PC-3 (cell line): Measurements from ENCODE around the gene ADAMTSL3. TPM values are rescaled to one million over a fixed set of nuclear protein-coding genes. Genes with fewer than 3 reads are reported as not detected.

Experiments used
- ATAC-seq: fragments of 200-7000 bp; cut with Tn5 transposase; 2 replicates; pipeline ENCODE4 v1.9.1; 2020; ENCODE audit warnings: mild to moderate bottlenecking, moderate library complexity
- BruUV-seq: library from RNA; stranded (reverse); fragments of 400-500 nt; replicated peaks from 2 replicates; lab custom pipeline; 2021; lab: Mats Ljungman, UMichigan
- CTCF ChIA-PET: fragments of 300-600 bp; sonication (Branson Sonifier 250); formaldehyde crosslinking; loops from one replicate; lab custom pipeline; 2022; ENCODE audit warnings: antibody characterized with exemption; lab: Charles Lee
- POLR2A ChIA-PET: fragments of 300-600 bp; sonication (Branson Sonifier 250); formaldehyde crosslinking; loops from one replicate; lab custom pipeline; 2022; ENCODE audit warnings: antibody characterized with exemption; ENCODE audit not compliant: unreplicated experiment; lab: Charles Lee
- DNase-seq: peaks from one replicate; pipeline ENCODE4 v3.0.0-alpha.2; 2015
- H2AFZ ChIP-seq: fragments of 300-600 bp; sonication (generic); 2 replicates; pipeline ENCODE4 v1.6.0; 2016; ENCODE audit warnings: antibody characterized with exemption, low read length
- H3F3A ChIP-seq: fragments of 300-600 bp; sonication (generic); one replicate; pipeline ENCODE4 v1.6.0; 2017; ENCODE audit warnings: antibody characterized with exemption, low read length, control low read depth, mild to moderate bottlenecking; ENCODE audit not compliant: unreplicated experiment
- H3K27ac ChIP-seq: fragments of 300-600 bp; sonication (generic); 2 replicates; pipeline ENCODE4 v1.5.1; 2016; ENCODE audit warnings: mild to moderate bottlenecking, low read length
- H3K27me3 ChIP-seq: fragments of 300-600 bp; sonication (generic); 2 replicates; pipeline ENCODE4 v1.6.1; 2016; ENCODE audit warnings: low read length, mixed read lengths
- H3K36me3 ChIP-seq: fragments of 300-600 bp; sonication (generic); 2 replicates; pipeline ENCODE4 v1.6.1; 2016; ENCODE audit warnings: low read depth, mixed run types, low read length, mixed read lengths
- H3K4me1 ChIP-seq: fragments of 300-600 bp; sonication (generic); 2 replicates; pipeline ENCODE4 v1.5.1; 2016; ENCODE audit warnings: low read length; ENCODE audit not compliant: insufficient read depth
- H3K4me2 ChIP-seq: fragments of 300-600 bp; sonication (generic); 2 replicates; pipeline ENCODE4 v1.6.0; 2016; ENCODE audit warnings: low read length
- H3K4me3 ChIP-seq: fragments of 300-600 bp; sonication (generic); 2 replicates; pipeline ENCODE4 v1.5.1; 2016; ENCODE audit warnings: mild to moderate bottlenecking, low read length, mixed read lengths
- H3K79me2 ChIP-seq: fragments of 300-600 bp; sonication (generic); 2 replicates; pipeline ENCODE4 v1.6.1; 2017; ENCODE audit warnings: low read length, mixed read lengths
- H3K9ac ChIP-seq: fragments of 300-600 bp; sonication (generic); 2 replicates; pipeline ENCODE4 v1.6.0; 2016; ENCODE audit warnings: mild to moderate bottlenecking, low read length
- H3K9me2 ChIP-seq: fragments of 300-600 bp; sonication (generic); replicated peaks from 2 replicates; pipeline ENCODE4 v1.6.1; 2016; ENCODE audit warnings: mixed run types, low read length, mixed read lengths
- H3K9me3 ChIP-seq: fragments of 300-600 bp; sonication (generic); 2 replicates; pipeline ENCODE4 v1.6.1; 2016; ENCODE audit warnings: low read length, mixed read lengths
- H4K20me1 ChIP-seq: fragments of 300-600 bp; sonication (generic); 2 replicates; pipeline ENCODE4 v1.6.1; 2016; ENCODE audit warnings: low read length, mixed read lengths
- CTCF ChIP-seq: fragments of 300-600 bp; sonication (generic); conservative IDR thresholded peaks from 2 replicates; pipeline ENCODE4 v1.5.1; 2017; ENCODE audit warnings: antibody characterized with exemption, low read depth, mild to moderate bottlenecking, low read length
- EZH2 ChIP-seq: fragments of 300-600 bp; sonication (generic); IDR thresholded peaks from one replicate; pipeline ENCODE4 v1.6.1; 2017; ENCODE audit warnings: antibody characterized with exemption, mild to moderate bottlenecking, low read length; ENCODE audit not compliant: unreplicated experiment
- EZH2phosphoT487 ChIP-seq: fragments of 300-600 bp; sonication (generic); IDR thresholded peaks from 2 replicates; pipeline ENCODE4 v1.6.1; 2018; ENCODE audit warnings: mild to moderate bottlenecking, antibody characterized with exemption, low read length, borderline replicate concordance
- intact Hi-C: fragments of 100-400 bp; cut with micrococcal nuclease; formaldehyde crosslinking; loops from 2 replicates; pipeline ENCODE4 v1.9.0; 2023
- total RNA-seq: library from RNA; depleted of rRNA; stranded (reverse); fragments of >200 nt; gene quantifications from 2 replicates; pipeline ENCODE4 v1.2.3, GENCODE V29; 2014

The ADAMTSL3 gene
- total RNA-seq, 1 experiment from 2014 or later: 7.9 TPM

DNA sequence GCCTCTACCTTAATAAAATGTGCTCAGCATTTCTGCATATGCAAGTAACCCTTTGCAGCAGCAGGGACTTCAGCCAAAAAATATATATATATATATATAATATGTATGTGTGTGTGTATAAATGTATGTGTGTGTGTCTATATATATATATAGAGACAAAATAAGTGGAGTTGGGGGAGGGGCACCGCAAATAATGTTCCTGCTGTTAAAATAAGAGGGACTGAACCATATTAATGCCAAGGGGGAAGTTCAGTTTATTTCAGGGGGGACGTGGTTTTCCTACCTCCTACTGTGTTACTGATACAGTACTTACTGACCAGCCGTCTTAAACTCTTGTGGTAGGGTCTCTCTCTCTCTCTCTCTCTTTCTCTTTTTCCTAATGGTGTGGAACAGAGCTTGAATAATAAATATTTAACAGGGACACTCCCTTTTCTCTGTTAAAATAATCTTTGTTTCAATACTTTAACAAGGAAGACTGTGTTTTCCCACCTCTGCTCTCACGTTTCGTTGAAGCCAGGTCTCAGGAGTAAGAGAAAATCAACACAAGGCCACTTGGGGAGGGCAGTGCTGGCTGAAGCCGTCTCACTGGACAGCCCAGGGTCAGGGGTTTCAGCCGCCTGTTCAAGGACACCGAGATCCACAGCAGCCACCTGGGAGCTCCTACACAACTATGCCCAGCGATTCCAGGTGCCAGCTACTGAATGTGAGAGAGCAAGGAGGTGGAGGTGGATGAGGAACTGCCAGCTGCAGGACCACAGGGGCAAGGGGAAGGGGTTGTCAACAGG lies 42.8 kb upstream of the ADAMTSL3 start:
- ChIA-PET CTCF (no interaction called here), POLR2A (no interaction called here)
- H4K20me1 ChIP-seq: no peaks in the 10 kb centered on the region
- BruUV-seq: no TSS peak
- ATAC-seq (no peak), DNase-seq (no peak)
- H3K27ac ChIP-seq: no peak overlapping the region
- H3K79me2 ChIP-seq: no peaks in the 10 kb centered on the region
- H3K27me3 ChIP-seq: no peaks in the 10 kb centered on the region
- no peaks in the 10 kb centered on the region for H3K9me2 ChIP-seq
- no peak overlapping the region for H3K9ac ChIP-seq
- TF ChIP-seq EZH2: no peak
- TF ChIP-seq EZH2phosphoT487: no peak
- no peak for TF ChIP-seq CTCF
- intact Hi-C loops: no loop called here
- no peaks in the 10 kb centered on the region for H3K36me3 ChIP-seq
- H3K4me3 ChIP-seq: no peak overlapping the region
- no peaks in the 10 kb centered on the region for H3K4me1 ChIP-seq
- H3K4me2 ChIP-seq: no peak overlapping the region
- H3K9me3 ChIP-seq: no peaks in the 10 kb centered on the region
- no peaks in the 10 kb centered on the region for H3F3A ChIP-seq
- H2AFZ ChIP-seq: no peak overlapping the region

- TF ChIP-seq EZH2: no peak
- no peak for TF ChIP-seq EZH2phosphoT487
- TF ChIP-seq CTCF: no peak
- ATAC-seq (no peak), DNase-seq (peak; percentile 3)
- no peaks in the 10 kb centered on the region for H3K79me2 ChIP-seq
- H3K4me3 ChIP-seq: no peak overlapping the region
- H4K20me1 ChIP-seq: no peaks in the 10 kb centered on the region
- CTCF ChIA-PET: no interaction called here
- no peaks in the 10 kb centered on the region for H3K9me2 ChIP-seq
- H3K4me2 ChIP-seq: no peak overlapping the region
- no peaks in the 10 kb centered on the region for H3F3A ChIP-seq
- H3K27me3 ChIP-seq: no peaks in the 10 kb centered on the region
- H3K36me3 ChIP-seq: no peaks in the 10 kb centered on the region
- H3K9ac ChIP-seq: no peak overlapping the region
- H3K9me3 ChIP-seq: no peaks in the 10 kb centered on the region
- intact Hi-C loops: no loop called here
- POLR2A ChIA-PET: no interaction called here
- no peak overlapping the region for H3K27ac ChIP-seq
- no peaks in the 10 kb centered on the region for H3K4me1 ChIP-seq
- no TSS peak for BruUV-seq
- no peak overlapping the region for H2AFZ ChIP-seq
Measured at GRCh38 chr15:83612226-83612625, 41.7 kb upstream of the ADAMTSL3 start.

GRCh38 chr15:83612898-83613635 lies 40.9 kb upstream of the ADAMTSL3 start:
- ATAC-seq: no peak
- BruUV-seq: no TSS peak
- Histone ChIP-seq H3K9ac (no peak overlapping the region), H3K27me3 (no peaks in the 10 kb centered on the region), H3K4me2 (no peak overlapping the region), H3K4me3 (no peak overlapping the region), H3K36me3 (no peaks in the 10 kb centered on the region), H3K4me1 (no peaks in the 10 kb centered on the region), H3K9me2 (no peaks in the 10 kb centered on the region), H3K9me3 (no peaks in the 10 kb centered on the region), H3F3A (no peaks in the 10 kb centered on the region), H3K79me2 (no peaks in the 10 kb centered on the region), H4K20me1 (no peaks in the 10 kb centered on the region), H3K27ac (no peak overlapping the region), H2AFZ (no peak overlapping the region)
- TF ChIP-seq EZH2phosphoT487: no peak
- TF ChIP-seq CTCF: no peak
- TF ChIP-seq EZH2: no peak
- intact Hi-C loops: no loop called here
- ChIA-PET CTCF (no interaction called here), POLR2A (interaction anchor here (0.7 kb wide), 1 partner anchor 11 kb away, joined by 6 read pairs; no protein-coding TSS in a partner anchor)
- DNase-seq: no peak
